Stimulated activated CD4-positive, alpha-beta T cell treated with anti-CD3 and anti-CD28 coated beads, Interleukin-1b, Interleukin-23, amount 100 ng/mL, for 1 hour (primary cell): ENCODE data around the gene ERCC2.

Experiments used
- DNase-seq, 2 donors: peaks; one replicate each; pipeline ENCODE4 v3.0.0-alpha.2; 2020; ENCODE audit warnings: low read depth in 2 of 2

The ERCC2 gene

DNA sequence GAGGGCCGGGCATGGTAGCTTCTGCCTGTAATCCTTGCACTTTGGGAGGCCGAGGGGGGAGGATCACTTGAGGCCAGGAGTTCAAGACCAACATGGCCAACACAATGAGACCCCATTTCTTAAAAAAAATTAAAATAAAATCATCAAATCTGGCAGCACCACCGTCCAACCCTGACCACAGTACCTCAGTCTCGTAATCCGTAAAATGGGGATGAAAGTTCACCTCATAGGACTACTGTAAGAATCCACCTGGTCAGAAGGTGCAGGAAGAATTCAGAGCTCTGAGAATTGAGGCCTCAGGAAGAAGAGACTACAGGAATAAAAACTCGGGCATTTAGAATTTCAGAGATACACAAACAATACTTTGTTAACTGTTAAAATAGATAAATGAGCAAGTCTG, 31.4 kb upstream of the ERCC2 start:
- DNase-seq = no peak

- no peak for DNase-seq
Measured at GRCh38 chr19:45400192-45400591, 29.8 kb upstream of the ERCC2 start.

GRCh38 chr19:45395821-45396617, 25.6 kb upstream of the ERCC2 start:
- DNase-seq = no peak

DNA sequence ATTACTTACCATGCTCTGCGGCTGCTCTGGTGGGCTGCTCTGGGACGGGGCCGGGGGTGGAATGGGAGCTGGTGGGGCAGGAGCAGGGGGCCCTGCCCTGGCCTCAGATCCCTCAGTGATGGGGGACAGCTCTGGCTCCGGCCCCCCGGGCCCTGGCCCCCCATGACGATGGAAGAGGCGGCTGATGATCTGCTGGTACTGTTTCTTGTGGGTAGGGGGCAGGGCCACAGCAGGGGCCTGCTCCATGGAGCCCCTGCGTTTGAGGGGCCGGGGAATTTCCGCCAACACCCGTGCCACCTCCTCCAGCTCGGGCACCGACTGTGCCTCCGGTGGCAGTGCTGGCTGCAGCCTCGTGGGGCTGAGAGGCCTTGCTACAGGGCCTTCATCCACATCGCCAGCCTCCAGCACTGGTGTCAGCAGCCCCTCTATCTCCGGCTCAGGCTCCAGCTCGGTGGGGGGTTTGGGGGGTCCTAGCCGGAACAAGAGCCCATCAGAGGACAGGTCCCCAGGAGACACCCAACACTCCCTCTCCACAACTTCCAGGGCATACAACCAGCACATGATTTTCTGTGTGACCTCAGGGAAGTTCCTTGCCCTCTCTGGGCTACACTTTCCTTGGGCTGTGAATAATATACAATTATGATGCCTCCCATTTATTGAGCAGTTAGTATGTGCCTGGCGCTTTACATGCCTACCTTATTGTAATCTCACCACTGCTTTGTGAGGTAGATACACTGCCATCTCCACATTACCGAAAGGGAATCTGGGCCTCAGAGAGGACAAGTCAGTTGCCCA, 21.7 kb upstream of the ERCC2 start:
- no peak for DNase-seq

DNA sequence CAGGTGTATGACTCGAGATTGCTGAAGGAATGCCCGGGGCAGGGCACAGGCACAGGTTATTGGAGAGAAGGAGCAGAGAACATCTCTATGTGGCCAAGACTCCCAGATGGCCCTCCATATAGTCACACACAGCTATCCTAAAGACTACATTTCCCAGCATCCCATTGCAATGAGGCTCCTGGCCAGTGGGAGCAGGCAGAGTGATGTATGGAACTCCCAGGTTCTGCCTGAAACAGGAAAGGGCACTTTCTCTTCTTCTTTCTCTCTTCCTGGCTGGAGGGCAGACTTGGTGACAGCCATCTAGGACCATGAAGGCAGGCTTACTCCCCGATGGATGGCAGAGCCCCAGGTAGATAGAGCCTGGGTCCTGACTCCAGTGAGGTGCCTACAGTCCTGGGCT, 21.0 kb upstream of the ERCC2 start:
- DNase-seq = no peak

DNA sequence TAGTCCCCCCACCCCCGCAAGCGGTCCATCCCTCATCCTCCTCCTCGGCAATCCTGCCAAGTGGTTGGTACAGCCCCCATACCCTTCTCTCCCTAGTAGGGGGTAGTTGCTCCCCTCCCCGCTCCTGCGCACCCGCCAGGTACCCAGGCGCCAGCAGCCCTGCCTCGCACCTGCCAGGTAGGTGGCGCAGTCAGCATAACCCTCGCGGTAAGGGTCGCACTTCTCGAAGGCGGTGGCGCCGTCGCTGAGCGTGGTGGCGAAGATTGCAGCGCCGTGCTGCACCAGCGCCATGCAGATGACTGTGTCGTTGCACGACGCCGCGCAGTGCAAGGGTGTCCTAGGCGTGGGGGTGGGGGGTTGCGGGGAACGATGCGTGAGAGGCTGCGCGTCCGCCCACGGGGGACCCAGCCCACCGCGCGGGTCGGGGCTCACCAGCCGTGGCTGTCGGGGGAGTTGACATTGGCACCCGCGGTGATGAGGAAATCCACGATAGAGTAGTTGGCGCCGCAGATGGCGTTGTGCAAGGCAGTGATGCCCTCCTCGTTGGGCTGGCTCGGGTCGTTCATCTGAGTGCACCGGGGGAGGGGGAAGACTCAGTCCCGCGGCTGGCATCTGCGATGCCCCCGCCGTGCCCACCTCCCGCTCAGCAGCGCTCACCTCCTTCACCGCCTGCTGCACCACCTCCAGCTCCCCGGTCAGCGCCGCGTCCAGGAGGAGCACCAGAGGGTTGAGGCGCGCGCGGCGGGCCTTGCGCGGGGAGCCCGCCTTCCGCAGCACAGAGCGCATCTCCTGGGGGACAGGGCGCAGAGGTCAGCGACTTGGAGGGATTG, 15.2 kb upstream of the ERCC2 start:
- DNase-seq = no peak

- no peak for DNase-seq
Measured at GRCh38 chr19:45382426-45382825, 12.1 kb upstream of the ERCC2 start.

DNA sequence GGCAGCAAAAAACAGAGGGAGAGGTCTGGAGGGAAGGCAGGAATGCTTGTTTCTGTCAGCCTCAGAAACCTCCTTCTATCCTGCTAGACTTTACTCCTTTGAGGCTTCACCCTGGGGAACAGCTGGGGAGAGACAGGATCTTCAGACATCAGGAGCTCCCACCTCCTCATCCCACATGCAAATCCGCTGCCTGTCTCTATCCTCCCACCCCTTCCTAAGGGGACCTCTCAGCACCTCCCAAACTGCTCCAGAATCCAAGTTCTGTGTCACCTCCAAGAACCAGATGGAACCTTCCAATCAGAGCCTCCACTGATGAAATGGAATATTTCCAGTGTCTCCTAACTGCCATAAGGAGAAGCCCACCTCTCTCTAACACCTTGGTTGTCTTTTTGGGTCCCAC, 9.7 kb upstream of the ERCC2 start:
- DNase-seq = no peak

- DNase-seq = no peak
Measured at GRCh38 chr19:45376045-45376724, 5.8 kb upstream of the ERCC2 start.

- DNase-seq = no peak
Measured at GRCh38 chr19:45368737-45369340, 1.5 kb downstream of the ERCC2 start.

- no peak for DNase-seq
Measured at GRCh38 chr19:45368127-45368526, 2.2 kb downstream of the ERCC2 start.

GRCh38 chr19:45364696-45365095, 5.7 kb downstream of the ERCC2 start:
- DNase-seq = no peak

DNA sequence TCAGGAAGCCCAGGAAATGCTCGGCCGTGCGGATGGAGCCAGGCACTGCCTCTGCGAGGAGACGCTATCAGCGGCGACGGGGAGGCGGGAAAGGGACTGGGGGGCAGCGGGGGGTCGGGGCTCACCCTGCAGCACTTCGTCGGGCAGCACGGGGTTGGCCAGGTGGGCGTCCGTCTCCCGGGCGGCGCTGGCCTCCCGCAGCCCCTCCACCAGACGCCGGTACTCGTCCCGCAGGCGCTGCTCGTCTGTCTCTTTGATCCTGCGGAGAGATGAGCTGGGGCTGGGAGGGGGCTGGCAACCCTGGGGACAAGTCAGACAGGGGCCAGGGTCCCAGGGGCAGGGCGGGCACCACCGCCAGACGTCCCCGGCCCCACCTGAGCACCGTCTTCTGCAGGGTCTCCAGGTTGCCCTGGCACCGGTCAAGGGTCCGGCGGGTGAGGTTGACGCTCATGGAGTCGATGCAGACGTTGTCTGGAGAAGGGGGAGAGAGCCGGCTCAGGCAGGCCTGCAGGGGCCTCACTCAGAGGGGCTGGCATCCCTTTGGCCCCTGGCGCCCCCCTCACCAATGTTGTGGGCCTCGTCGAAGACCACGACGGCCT, 6.4 kb downstream of the ERCC2 start:
- no peak for DNase-seq

GRCh38 chr19:45362291-45362690, 8.1 kb downstream of the ERCC2 start:
- DNase-seq = no peak

DNA sequence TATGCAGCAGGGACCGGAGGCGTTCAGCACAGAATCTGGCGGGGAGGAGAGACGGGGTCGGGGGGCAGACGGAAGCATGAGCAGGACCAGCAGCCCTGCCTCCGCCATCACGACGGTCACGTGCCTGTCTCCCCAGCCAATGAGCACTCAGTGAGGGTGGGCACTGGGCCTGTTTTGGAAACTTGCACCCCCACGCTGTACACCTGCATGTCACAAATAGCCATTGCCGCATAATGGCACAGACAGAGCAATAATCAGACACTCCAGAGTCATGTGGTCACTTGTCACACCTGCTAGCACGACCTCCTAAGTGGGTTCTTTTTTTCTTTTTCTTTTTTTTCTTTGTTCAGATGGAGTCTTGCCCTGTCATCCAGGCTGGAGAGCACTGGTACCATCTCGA, 8.8 kb downstream of the ERCC2 start:
- DNase-seq = no peak

- DNase-seq = no peak
Measured at GRCh38 chr19:45358213-45358792, 12.1 kb downstream of the ERCC2 start.

DNA sequence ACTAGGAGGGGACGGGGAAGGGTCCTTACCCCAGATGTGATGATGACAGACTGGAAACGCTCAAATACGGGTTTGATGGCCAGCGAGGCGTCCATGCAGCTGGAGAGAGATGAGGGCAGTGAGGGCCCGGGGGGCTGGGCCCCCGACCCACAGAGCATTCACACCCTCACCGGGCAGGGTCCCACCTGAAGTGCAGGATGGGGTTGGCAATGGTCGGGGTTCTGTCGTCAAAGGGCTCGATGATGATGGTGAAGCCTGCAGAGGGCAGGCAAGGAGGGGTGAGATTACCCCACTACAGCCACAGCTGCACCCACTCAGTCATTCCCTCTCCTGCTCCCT, 13.0 kb downstream of the ERCC2 start:
- DNase-seq = no peak

- no peak for DNase-seq
Measured at GRCh38 chr19:45356760-45357444, 13.5 kb downstream of the ERCC2 start.

- no peak for DNase-seq
Measured at GRCh38 chr19:45355910-45356309, 14.5 kb downstream of the ERCC2 start.

- no peak for DNase-seq
Measured at GRCh38 chr19:45355402-45355801, 15.0 kb downstream of the ERCC2 start.
